ENCODE data around the gene SH2D3A. TPM values are rescaled to one million over a fixed set of nuclear protein-coding genes. Genes with fewer than 3 reads are reported as not detected.
A peak's percentile ranks its signal among the peaks of the same experiment; 100 is the strongest.
"Not testable (repeated sequence)": the region's sequence is repeated elsewhere in the genome, so short reads cannot be mapped to it uniquely, and the experiment has no call there.

Gene SH2D3A
- total and polyA plus RNA-seq, 8 donors, result 6.9 to 27.6 (median 8.3) TPM

DNA sequence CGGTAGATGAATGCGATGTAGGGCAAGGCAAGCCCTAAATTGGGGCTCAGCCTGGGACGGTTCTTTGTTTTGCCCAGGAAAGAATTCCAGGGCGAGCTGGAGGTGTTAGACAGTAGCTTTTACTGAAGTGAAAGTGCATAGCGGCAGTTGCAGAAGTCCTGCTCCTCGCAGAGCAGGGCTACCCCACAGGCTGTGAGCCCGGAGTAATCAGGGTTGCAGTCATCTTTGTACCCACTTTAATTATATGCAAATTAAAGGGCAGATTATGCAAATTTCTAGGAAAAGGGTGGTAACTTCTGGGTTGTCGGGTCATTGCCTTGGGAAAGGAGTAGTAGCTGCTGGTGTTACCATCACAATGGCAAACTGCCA, 35.8 kb upstream of the SH2D3A start:
- ATAC-seq (peak; percentile 13), DNase-seq (no peak)
- H3K9me3 ChIP-seq, result no peaks in the 10 kb centered on the region
- intact Hi-C loops (cut with DNase I), result no loop called here
- H3K4me3 ChIP-seq, result peak overlapping the region in 1 of 2 donors; percentile 38
- peaks cover 5 to 62% of the 10 kb centered on the region in 2 donors for H3K4me1 ChIP-seq
- H3K27me3 ChIP-seq, result no peaks in the 10 kb centered on the region
- H3K27ac ChIP-seq, result peak overlapping the region; percentile 62 to 87
- H3K36me3 ChIP-seq, result no peaks in the 10 kb centered on the region
- TF ChIP-seq, protein P1, sequence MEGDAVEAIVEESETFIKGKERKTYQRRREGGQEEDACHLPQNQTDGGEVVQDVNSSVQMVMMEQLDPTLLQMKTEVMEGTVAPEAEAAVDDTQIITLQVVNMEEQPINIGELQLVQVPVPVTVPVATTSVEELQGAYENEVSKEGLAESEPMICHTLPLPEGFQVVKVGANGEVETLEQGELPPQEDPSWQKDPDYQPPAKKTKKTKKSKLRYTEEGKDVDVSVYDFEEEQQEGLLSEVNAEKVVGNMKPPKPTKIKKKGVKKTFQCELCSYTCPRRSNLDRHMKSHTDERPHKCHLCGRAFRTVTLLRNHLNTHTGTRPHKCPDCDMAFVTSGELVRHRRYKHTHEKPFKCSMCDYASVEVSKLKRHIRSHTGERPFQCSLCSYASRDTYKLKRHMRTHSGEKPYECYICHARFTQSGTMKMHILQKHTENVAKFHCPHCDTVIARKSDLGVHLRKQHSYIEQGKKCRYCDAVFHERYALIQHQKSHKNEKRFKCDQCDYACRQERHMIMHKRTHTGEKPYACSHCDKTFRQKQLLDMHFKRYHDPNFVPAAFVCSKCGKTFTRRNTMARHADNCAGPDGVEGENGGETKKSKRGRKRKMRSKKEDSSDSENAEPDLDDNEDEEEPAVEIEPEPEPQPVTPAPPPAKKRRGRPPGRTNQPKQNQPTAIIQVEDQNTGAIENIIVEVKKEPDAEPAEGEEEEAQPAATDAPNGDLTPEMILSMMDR (IDR thresholded peaks at IDR 0.05), result no peak

DNA sequence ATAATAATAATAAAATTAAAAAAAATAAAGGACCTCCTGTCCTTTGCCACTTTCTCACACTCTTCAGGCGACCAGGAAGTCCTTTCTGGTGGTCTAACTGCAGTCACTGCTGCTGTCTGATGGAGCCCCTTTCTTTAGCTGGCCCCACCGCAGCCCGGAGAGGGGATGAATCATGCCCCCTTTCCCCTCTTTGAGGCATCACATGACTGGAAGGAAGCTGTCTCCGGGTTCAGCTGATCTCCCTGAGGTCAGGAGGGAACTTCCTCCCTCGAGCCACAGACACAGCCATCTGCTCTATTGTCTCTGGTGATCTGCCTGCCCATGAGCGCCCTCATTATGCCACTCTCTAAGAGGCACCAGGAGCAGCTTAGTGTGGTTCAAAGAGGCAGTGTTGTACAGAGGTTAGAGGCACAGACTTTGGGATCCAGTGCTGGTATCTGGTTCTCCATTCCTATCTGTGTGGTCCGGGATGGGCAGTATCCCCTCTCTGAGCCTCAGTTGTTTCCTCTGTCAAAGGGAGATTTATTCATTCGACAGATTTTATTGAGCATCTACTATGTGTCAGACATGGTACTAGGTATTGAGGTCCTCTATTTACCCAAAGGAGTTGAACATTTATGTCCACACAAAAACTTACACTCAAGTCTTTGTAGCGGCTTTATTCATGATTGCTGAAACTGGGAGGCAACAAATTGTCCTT, 35.3 kb upstream of the SH2D3A start:
- H3K4me3 ChIP-seq, result peak overlapping the region in 1 of 2 donors; percentile 38
- peaks cover 5 to 68% of the 10 kb centered on the region in 2 donors for H3K4me1 ChIP-seq
- H3K36me3 ChIP-seq, result no peaks in the 10 kb centered on the region
- no peaks in the 10 kb centered on the region for H3K27me3 ChIP-seq
- TF ChIP-seq, protein P1 (IDR thresholded peaks at IDR 0.05), result no peak
- H3K9me3 ChIP-seq, result no peaks in the 10 kb centered on the region
- peak overlapping the region; percentile 62 to 87 for H3K27ac ChIP-seq
- DNase-seq (peak in 2 of 4 donors; percentile 79 to 84), ATAC-seq (peak; percentile 80)
- intact Hi-C loops (cut with DNase I), result no loop called here

DNA sequence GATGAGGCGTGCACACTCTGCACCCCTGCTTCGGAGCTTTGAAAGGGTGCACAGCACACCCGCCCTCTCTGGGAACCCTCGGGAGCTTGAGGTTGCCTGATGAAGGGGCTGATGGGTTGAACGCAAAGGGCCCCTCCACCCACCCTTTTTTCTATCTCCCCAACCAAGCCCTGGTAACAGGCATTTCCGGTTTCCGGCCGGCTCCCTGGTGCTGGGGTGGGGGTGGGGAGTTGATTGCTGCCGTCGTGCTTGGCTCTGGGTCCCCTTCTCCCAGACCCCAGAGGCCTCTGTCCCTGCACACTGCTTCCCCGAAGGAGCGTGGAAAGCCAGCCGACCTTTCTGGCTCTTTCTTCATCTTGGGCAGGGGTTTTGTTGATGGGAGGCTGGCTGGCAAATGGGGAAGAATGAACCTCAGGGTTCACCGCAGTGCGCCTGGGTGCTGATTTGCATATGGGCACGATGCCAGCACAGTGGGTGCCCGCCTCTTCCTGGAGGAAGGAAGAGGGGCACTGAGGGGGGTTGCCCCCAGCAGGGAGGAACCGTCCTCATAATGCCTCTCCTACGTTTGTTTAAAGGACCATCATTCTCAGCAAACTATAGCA, 34.4 kb upstream of the SH2D3A start:
- Histone ChIP-seq H3K27me3 (no peaks in the 10 kb centered on the region), H3K9me3 (no peaks in the 10 kb centered on the region), H3K27ac (peak overlapping the region; percentile 62 to 87), H3K4me1 (peaks cover 5 to 77% of the 10 kb centered on the region in 2 donors), H3K36me3 (no peaks in the 10 kb centered on the region), H3K4me3 (peak overlapping the region; percentile 17 to 38)
- TF ChIP-seq, protein P1 (IDR thresholded peaks at IDR 0.05), result no peak
- DNase-seq (peak in 3 of 4 donors; percentile 35 to 92 (median 85)), ATAC-seq (peak; percentile 66)
- intact Hi-C loops (cut with DNase I), result no loop called here

DNA sequence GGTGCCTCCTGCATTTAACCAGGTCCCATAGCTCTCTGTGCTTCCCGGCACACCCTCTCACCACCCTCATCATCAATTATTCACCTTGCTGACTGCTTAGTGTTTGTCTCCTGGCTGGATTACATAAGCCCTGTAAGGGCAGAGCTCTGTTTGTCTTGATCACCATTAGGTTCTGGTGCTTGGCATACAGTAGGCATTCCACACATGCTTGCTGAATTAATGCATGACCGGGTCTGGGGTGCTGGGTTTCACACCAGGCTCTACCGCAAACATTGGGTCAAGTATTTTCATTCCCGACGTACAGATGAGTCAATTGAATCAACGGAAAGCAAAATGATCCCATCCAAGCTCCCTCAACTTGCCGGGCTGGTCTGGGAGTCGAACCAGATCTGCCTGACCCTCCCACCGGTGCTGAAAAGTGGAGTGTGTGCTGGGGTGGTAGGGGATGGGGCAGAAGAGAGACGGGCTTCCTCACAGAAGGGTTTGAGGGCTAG, 33.8 kb upstream of the SH2D3A start:
- TF ChIP-seq, protein P1 (IDR thresholded peaks at IDR 0.05), result no peak
- intact Hi-C loops (cut with DNase I), result no loop called here
- peak overlapping the region; percentile 17 to 38 for H3K4me3 ChIP-seq

GRCh38 chr19:6800160-6800790, 33.0 kb upstream of the SH2D3A start:
- H3K4me3 ChIP-seq, result not testable (repeated sequence)
- H3K27ac ChIP-seq, result peak overlapping the region in 1 of 2 donors; percentile 87

More for the DNA sequence above, 33.8 kb upstream of the SH2D3A start:
- Histone ChIP-seq H3K27me3 (no peaks in the 10 kb centered on the region), H3K27ac (peak overlapping the region in 1 of 2 donors; percentile 87), H3K36me3 (no peaks in the 10 kb centered on the region), H3K9me3 (no peaks in the 10 kb centered on the region), H3K4me1 (peaks cover 5 to 82% of the 10 kb centered on the region in 2 donors)
- no peak for DNase-seq
- ATAC-seq, result peak; percentile 55

More at GRCh38 chr19:6800160-6800790, 33.0 kb upstream of the SH2D3A start:
- ATAC-seq; H3K9me3 ChIP-seq; intact Hi-C loops (cut with DNase I); H3K36me3 ChIP-seq; DNase-seq; H3K27me3 ChIP-seq: not testable (repeated sequence)
- peaks cover 5 to 85% of the 10 kb centered on the region in 2 donors for H3K4me1 ChIP-seq

Measured in left lung (tissue), 10 donors.